Measurements from ENCODE around the gene HTRA1.

GRCh38 chr10:122484276-122485060, 23.1 kb downstream of the HTRA1 start:
- TF ChIP-seq, protein P1, sequence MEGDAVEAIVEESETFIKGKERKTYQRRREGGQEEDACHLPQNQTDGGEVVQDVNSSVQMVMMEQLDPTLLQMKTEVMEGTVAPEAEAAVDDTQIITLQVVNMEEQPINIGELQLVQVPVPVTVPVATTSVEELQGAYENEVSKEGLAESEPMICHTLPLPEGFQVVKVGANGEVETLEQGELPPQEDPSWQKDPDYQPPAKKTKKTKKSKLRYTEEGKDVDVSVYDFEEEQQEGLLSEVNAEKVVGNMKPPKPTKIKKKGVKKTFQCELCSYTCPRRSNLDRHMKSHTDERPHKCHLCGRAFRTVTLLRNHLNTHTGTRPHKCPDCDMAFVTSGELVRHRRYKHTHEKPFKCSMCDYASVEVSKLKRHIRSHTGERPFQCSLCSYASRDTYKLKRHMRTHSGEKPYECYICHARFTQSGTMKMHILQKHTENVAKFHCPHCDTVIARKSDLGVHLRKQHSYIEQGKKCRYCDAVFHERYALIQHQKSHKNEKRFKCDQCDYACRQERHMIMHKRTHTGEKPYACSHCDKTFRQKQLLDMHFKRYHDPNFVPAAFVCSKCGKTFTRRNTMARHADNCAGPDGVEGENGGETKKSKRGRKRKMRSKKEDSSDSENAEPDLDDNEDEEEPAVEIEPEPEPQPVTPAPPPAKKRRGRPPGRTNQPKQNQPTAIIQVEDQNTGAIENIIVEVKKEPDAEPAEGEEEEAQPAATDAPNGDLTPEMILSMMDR (IDR thresholded peaks at IDR 0.05), result no peak
- TF ChIP-seq POLR2A (IDR thresholded peaks at IDR 0.05) (no peak), EP300 (IDR thresholded peaks at IDR 0.05) (no peak)

Measured in stomach (tissue), 4 donors.